Measurements from ENCODE around the gene CNNM2.

Gene CNNM2

DNA sequence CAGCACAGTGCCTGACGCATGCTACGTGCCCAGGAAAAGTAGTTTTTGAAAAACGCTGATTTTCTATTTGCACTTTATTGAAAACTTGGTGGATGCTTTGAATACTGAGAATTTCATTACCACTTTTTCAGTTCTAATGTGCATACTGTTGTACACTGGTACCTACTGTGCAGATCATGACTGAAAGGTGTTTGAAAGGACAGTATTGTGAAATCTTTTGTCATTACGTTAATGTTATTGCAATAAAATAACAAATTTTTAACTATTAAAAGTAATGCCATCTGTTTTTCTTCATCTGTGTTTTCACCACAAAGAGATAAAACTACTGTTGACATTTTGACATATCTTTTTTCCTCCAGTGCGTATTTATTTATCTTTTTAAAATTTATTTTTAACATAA, 42.1 kb downstream of the CNNM2 start:
- no peaks in the 10 kb centered on the region for H3K27me3 ChIP-seq (ENCODE audit: insufficient read depth, low read length)
- no peaks in the 10 kb centered on the region for H3K9me3 ChIP-seq (ENCODE audit: low read length)
- H3K4me1 ChIP-seq (ENCODE audit: insufficient read depth, low read length, severe bottlenecking) = no peaks in the 10 kb centered on the region
- no peaks in the 10 kb centered on the region for H3F3A ChIP-seq (ENCODE audit: insufficient read depth, low read length)
- H3K9ac ChIP-seq (ENCODE audit: low read length) = no peak overlapping the region
- no peaks in the 10 kb centered on the region for H3K36me3 ChIP-seq (ENCODE audit: insufficient read depth, low read length)
- no peaks in the 10 kb centered on the region for H3K9me2 ChIP-seq (ENCODE audit: low read depth, low read length)
- TF ChIP-seq, protein P1, sequence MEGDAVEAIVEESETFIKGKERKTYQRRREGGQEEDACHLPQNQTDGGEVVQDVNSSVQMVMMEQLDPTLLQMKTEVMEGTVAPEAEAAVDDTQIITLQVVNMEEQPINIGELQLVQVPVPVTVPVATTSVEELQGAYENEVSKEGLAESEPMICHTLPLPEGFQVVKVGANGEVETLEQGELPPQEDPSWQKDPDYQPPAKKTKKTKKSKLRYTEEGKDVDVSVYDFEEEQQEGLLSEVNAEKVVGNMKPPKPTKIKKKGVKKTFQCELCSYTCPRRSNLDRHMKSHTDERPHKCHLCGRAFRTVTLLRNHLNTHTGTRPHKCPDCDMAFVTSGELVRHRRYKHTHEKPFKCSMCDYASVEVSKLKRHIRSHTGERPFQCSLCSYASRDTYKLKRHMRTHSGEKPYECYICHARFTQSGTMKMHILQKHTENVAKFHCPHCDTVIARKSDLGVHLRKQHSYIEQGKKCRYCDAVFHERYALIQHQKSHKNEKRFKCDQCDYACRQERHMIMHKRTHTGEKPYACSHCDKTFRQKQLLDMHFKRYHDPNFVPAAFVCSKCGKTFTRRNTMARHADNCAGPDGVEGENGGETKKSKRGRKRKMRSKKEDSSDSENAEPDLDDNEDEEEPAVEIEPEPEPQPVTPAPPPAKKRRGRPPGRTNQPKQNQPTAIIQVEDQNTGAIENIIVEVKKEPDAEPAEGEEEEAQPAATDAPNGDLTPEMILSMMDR (IDR thresholded peaks at IDR 0.05; ENCODE audit: low read length) = no peak
- no peak for TF ChIP-seq EZH2 (IDR thresholded peaks at IDR 0.05; ENCODE audit: borderline replicate concordance, low read length)
- no peak overlapping the region for H3K4me2 ChIP-seq (ENCODE audit: low read length)
- H3K27ac ChIP-seq (ENCODE audit: low read depth, low read length, poor library complexity, severe bottlenecking) = no peak overlapping the region
- H4K20me1 ChIP-seq (ENCODE audit: insufficient read depth, low read length) = no peaks in the 10 kb centered on the region
- H2AFZ ChIP-seq (ENCODE audit: low read length) = no peak overlapping the region
- no peak overlapping the region for H3K4me3 ChIP-seq (ENCODE audit: low read depth, low read length, poor library complexity, severe bottlenecking)
- no peaks in the 10 kb centered on the region for H3K79me2 ChIP-seq (ENCODE audit: insufficient read depth, low read length)

DNA sequence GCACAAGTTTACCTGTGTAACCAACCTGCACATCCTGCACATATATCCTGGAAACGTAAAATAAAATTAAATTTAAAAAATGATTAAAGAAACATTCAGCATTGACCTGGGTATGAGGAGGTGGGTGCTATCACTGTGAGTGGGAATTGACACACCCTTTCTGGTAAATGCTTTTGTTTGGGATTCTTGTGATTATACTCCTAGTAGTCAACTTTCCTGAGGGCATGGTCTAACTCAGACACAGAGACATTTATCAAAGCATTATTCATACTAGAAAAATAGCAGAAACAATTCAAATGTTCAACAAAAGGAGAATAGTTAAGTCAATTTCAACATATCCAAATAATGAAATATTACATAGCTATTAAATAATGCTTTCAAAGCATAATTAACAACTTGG, 44.2 kb downstream of the CNNM2 start:
- Histone ChIP-seq H4K20me1 (ENCODE audit: insufficient read depth, low read length) (no peaks in the 10 kb centered on the region), H3K36me3 (ENCODE audit: insufficient read depth, low read length) (no peaks in the 10 kb centered on the region), H3K4me1 (ENCODE audit: insufficient read depth, low read length, severe bottlenecking) (no peaks in the 10 kb centered on the region), H3K4me2 (ENCODE audit: low read length) (no peak overlapping the region), H3K9me2 (ENCODE audit: low read depth, low read length) (no peaks in the 10 kb centered on the region), H3F3A (ENCODE audit: insufficient read depth, low read length) (no peaks in the 10 kb centered on the region), H3K4me3 (ENCODE audit: low read depth, low read length, poor library complexity, severe bottlenecking) (no peak overlapping the region), H3K27ac (ENCODE audit: low read depth, low read length, poor library complexity, severe bottlenecking) (no peak overlapping the region), H3K79me2 (ENCODE audit: insufficient read depth, low read length) (no peaks in the 10 kb centered on the region), H2AFZ (ENCODE audit: low read length) (no peak overlapping the region), H3K27me3 (ENCODE audit: insufficient read depth, low read length) (no peaks in the 10 kb centered on the region), H3K9ac (ENCODE audit: low read length) (no peak overlapping the region), H3K9me3 (ENCODE audit: low read length) (no peaks in the 10 kb centered on the region)
- TF ChIP-seq, protein P1 (IDR thresholded peaks at IDR 0.05; ENCODE audit: low read length) = no peak
- TF ChIP-seq EZH2 (IDR thresholded peaks at IDR 0.05; ENCODE audit: borderline replicate concordance, low read length) = no peak

DNA sequence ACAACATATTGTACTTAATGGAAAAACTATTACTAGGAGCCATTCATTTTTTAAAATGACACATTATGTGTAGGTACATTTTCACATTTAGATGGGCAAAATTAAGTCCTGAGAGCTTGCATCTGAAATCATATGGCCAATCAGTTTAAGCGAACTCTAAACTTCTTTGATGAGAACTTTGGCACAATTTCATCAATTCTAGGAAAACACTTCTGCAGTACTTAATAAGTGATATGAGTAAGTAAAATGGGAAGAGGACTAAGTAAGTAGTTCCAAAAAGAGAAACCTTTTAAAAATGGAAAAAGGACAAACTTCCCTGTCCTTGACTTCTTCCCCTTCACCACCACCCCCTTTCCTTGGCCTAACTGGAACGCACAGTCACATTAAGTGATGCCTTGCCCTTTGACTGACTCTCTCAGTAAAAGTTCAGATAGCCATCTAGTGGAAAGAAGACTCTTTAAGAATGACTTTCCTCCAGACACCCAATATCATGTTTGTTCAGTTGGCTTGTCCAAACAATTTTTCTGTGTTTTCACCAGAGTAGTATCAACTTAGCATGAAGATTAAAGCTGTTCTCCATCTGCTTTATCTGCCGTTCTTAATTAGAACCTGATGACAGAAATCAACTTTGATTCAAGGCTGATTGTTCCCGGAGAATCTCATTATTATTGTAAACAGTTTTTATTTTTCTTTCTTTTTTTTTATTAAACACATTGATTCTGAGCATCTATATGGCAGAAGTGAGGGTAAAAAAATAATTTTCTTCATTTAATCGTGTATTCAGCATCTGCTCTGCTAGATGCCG, 45.1 kb downstream of the CNNM2 start:
- TF ChIP-seq, protein P1 (IDR thresholded peaks at IDR 0.05; ENCODE audit: low read length) = no peak
- no peaks in the 10 kb centered on the region for H3K9me2 ChIP-seq (ENCODE audit: low read depth, low read length)
- H4K20me1 ChIP-seq (ENCODE audit: insufficient read depth, low read length) = no peaks in the 10 kb centered on the region
- no peaks in the 10 kb centered on the region for H3K36me3 ChIP-seq (ENCODE audit: insufficient read depth, low read length)
- H3K27ac ChIP-seq (ENCODE audit: low read depth, low read length, poor library complexity, severe bottlenecking) = no peak overlapping the region
- no peaks in the 10 kb centered on the region for H3K4me1 ChIP-seq (ENCODE audit: insufficient read depth, low read length, severe bottlenecking)
- H3K4me3 ChIP-seq (ENCODE audit: low read depth, low read length, poor library complexity, severe bottlenecking) = no peak overlapping the region
- no peaks in the 10 kb centered on the region for H3F3A ChIP-seq (ENCODE audit: insufficient read depth, low read length)
- H3K9ac ChIP-seq (ENCODE audit: low read length) = no peak overlapping the region
- no peaks in the 10 kb centered on the region for H3K79me2 ChIP-seq (ENCODE audit: insufficient read depth, low read length)
- H3K27me3 ChIP-seq (ENCODE audit: insufficient read depth, low read length) = no peaks in the 10 kb centered on the region
- H3K4me2 ChIP-seq (ENCODE audit: low read length) = no peak overlapping the region
- no peaks in the 10 kb centered on the region for H3K9me3 ChIP-seq (ENCODE audit: low read length)
- H2AFZ ChIP-seq (ENCODE audit: low read length) = no peak overlapping the region
